ENCODE data around the gene ERGIC1.

The ERGIC1 gene

DNA sequence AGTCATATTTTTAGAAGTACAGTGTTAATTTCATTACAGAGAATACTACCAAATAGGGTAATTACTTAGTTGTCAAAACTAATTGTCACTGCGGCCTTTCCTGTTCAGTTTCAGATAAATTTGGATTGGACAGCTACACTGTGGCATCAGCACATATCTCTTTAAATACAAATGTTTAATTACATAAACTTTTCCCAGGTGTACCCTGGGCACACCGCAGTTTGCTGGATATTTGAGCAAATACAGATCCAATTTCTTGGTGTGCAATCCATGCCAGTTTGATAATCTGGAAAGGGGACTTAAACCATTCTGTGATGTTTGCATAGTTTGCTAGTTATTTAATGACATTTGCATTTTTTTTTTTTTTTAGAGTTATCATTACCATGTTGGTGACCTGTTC is 160.4 kb downstream of the ERGIC1 start:
- DNase-seq = no peak

DNA sequence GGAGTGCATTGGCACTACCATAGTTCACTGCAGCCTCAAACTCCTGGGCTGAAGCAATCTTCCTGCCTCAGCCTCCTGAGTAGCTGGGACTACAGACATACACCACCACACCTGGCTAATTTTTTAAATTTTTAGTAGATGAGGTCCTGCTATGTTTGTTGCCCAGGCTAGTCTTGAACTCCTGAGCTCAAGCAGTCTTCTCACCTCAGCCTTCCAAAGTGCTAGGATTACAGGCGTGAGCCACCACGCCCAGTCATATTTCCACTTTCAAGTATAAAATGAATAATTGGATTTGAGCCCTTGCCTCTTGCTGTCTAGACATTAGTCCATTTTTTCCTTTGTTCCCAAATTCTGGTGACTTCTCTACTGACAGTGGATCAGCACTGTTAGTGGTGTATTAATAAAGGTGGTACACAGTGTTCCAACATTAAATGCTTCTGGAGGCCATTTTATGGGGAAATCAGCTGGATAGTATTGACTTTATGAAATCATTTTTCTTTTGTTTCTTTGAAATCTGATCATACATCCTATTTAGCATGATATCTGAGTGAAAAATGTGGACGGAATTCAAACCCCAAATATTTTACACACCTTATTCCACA is 165.4 kb downstream of the ERGIC1 start:
- no peak for DNase-seq

DNA sequence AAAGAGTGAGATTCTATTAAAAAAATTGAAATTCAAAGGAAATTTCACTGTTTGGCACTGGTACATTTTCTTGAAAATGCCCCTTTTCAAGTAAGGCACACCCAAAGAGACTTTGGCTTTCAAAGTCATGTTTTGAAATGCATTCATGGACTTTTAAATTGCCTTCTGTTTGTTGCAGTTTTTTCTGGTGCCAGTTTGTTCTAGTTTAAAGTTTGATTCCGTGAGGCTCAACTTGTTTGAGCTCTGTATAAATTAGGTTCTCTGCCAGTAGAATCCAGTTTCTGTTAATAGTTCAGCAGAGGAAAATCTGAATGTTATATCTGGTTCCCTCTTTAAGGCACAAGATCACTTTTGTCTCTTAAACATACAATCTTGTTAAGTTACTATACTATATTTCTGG is 165.9 kb downstream of the ERGIC1 start:
- no peak for DNase-seq

DNA sequence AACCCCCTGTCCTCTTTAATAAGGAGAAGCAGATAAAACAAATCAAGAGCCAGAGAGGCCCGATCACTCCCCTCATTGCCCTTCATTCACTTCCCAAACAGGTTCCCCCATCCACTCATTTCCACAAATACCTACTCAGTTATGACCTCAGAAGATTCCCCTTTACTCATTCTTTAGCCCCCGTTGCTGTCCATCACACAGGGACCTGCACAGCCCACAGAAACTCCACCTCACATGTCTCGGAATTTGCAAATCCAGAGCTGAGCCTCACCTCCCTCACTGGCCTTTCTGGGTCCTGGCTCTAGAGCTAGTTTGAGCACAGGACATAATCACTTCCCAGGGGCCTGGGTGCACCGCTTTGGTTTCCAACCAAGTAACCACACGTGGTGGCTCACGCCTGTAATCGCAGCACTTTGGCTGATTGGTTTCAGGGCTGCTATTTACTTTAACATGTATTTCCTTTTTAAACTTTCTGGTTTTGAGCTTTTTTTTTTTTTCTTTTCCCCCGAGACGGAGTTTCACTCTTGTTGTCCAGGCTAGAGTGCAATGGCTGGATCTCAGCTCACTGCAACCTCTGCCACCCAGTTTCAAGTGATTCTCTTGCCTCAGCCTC is 167.3 kb downstream of the ERGIC1 start:
- peak; percentile 39 for DNase-seq
